Nephron progenitor cell (in vitro differentiated cells): ENCODE data around the gene SLC25A24.

Experiments used
- DNase-seq: peaks from one replicate; pipeline ENCODE4 v3.0.0; 2021
- H3K27ac Mint-ChIP-seq: 2 replicates; pipeline ENCODE4 v1.8.0; 2021; ENCODE audit warnings: mild to moderate bottlenecking, moderate library complexity, mixed read lengths
- H3K27me3 Mint-ChIP-seq: 2 replicates; pipeline ENCODE4 v1.8.0; 2021; ENCODE audit warnings: mild to moderate bottlenecking, low read depth, mixed read lengths; ENCODE audit not compliant: poor library complexity
- H3K36me3 Mint-ChIP-seq: 2 replicates; pipeline ENCODE4 v1.8.0; 2021; ENCODE audit warnings: low read depth, mixed read lengths
- H3K4me1 Mint-ChIP-seq: 2 replicates; pipeline ENCODE4 v1.8.0; 2021; ENCODE audit warnings: mixed read lengths
- H3K4me3 Mint-ChIP-seq: 2 replicates; pipeline ENCODE4 v1.8.0; 2021; ENCODE audit warnings: mild to moderate bottlenecking, moderate library complexity, mixed read lengths
- H3K9me3 Mint-ChIP-seq: 2 replicates; pipeline ENCODE4 v1.8.0; 2021; ENCODE audit warnings: mild to moderate bottlenecking, moderate library complexity, mixed read lengths
- TF ChIP-seq, protein P1 (sequence below): fragments of 200-600 bp; sonication (generic); IDR thresholded peaks from 2 replicates; pipeline ENCODE4 v1.5.0; 2021; ENCODE audit warnings: antibody characterized with exemption

SLC25A24 gene

GRCh38 chr1:108121358-108122143 lies 78.6 kb downstream of the SLC25A24 start:
- no peak for DNase-seq
- H3K4me1 Mint-ChIP-seq: peaks cover 44% of the 10 kb centered on the region
- H3K36me3 Mint-ChIP-seq: no peaks in the 10 kb centered on the region
- H3K27ac Mint-ChIP-seq: no peak overlapping the region
- peaks cover 14% of the 10 kb centered on the region for H3K9me3 Mint-ChIP-seq
- no peaks in the 10 kb centered on the region for H3K27me3 Mint-ChIP-seq
- H3K4me3 Mint-ChIP-seq: no peak overlapping the region
- TF ChIP-seq, protein P1, sequence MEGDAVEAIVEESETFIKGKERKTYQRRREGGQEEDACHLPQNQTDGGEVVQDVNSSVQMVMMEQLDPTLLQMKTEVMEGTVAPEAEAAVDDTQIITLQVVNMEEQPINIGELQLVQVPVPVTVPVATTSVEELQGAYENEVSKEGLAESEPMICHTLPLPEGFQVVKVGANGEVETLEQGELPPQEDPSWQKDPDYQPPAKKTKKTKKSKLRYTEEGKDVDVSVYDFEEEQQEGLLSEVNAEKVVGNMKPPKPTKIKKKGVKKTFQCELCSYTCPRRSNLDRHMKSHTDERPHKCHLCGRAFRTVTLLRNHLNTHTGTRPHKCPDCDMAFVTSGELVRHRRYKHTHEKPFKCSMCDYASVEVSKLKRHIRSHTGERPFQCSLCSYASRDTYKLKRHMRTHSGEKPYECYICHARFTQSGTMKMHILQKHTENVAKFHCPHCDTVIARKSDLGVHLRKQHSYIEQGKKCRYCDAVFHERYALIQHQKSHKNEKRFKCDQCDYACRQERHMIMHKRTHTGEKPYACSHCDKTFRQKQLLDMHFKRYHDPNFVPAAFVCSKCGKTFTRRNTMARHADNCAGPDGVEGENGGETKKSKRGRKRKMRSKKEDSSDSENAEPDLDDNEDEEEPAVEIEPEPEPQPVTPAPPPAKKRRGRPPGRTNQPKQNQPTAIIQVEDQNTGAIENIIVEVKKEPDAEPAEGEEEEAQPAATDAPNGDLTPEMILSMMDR: no peak

- Mint-ChIP-seq H3K27ac (peak overlapping the region; percentile 5), H3K27me3 (peaks cover 3% of the 10 kb centered on the region), H3K36me3 (no peaks in the 10 kb centered on the region), H3K4me1 (peaks cover 39% of the 10 kb centered on the region), H3K4me3 (no peak overlapping the region), H3K9me3 (peaks cover 14% of the 10 kb centered on the region)
- no peak for DNase-seq
- TF ChIP-seq, protein P1: no peak
Observed at GRCh38 chr1:108120163-108120562, 80.0 kb downstream of the SLC25A24 start.

GRCh38 chr1:108119500-108119899 lies 80.6 kb downstream of the SLC25A24 start:
- no peaks in the 10 kb centered on the region for H3K36me3 Mint-ChIP-seq
- H3K9me3 Mint-ChIP-seq: peaks cover 14% of the 10 kb centered on the region
- H3K4me3 Mint-ChIP-seq: no peak overlapping the region
- peaks cover 3% of the 10 kb centered on the region for H3K27me3 Mint-ChIP-seq
- TF ChIP-seq, protein P1: no peak
- H3K4me1 Mint-ChIP-seq: peaks cover 32% of the 10 kb centered on the region
- no peak for DNase-seq
- no peak overlapping the region for H3K27ac Mint-ChIP-seq

- TF ChIP-seq, protein P1: no peak
- Mint-ChIP-seq H3K4me3 (no peak overlapping the region), H3K4me1 (peaks cover 28% of the 10 kb centered on the region), H3K27ac (no peak overlapping the region), H3K9me3 (peaks cover 14% of the 10 kb centered on the region), H3K27me3 (peaks cover 3% of the 10 kb centered on the region), H3K36me3 (no peaks in the 10 kb centered on the region)
- DNase-seq: no peak
Observed at GRCh38 chr1:108117945-108118902, 81.9 kb downstream of the SLC25A24 start.

DNA sequence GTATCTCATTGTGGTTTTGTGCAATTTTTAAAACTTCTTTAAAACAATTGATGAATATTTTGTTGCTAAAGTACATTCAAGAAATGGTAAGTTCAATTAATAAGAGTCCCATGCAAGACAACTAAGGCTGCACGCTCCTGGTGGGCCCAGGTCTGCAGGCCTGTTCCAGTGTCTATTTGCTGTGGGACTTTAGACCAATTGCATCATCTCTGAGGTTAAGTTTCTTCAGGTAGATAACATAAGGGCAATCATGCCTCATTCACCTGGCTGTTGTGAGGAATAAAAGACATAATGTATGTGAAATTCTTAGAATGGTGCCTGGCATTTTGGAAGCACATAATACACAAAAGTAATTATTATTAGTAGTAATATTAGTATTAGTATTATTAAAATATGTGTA lies 82.9 kb downstream of the SLC25A24 start:
- no peak overlapping the region for H3K4me3 Mint-ChIP-seq
- H3K4me1 Mint-ChIP-seq: peaks cover 23% of the 10 kb centered on the region
- peaks cover 8% of the 10 kb centered on the region for H3K9me3 Mint-ChIP-seq
- H3K27me3 Mint-ChIP-seq: peaks cover 3% of the 10 kb centered on the region
- TF ChIP-seq, protein P1: no peak
- no peak for DNase-seq
- no peak overlapping the region for H3K27ac Mint-ChIP-seq
- no peaks in the 10 kb centered on the region for H3K36me3 Mint-ChIP-seq
